Measurements from ENCODE around the gene PHOSPHO1. TPM values are rescaled to one million over a fixed set of nuclear protein-coding genes. Genes with fewer than 3 reads are reported as not detected.

PHOSPHO1 gene
- total RNA-seq, 2 experiments from 2014 or later = not detected

- no peak overlapping the region for H3K4me3 Mint-ChIP-seq
- intact Hi-C loops (cut with micrococcal nuclease) = no loop called here
- peak overlapping the region; percentile 53 for H3K27ac Mint-ChIP-seq
- peaks cover 28% of the 10 kb centered on the region for H3K36me3 Mint-ChIP-seq (ENCODE audit: low read depth)
- peaks cover 77% of the 10 kb centered on the region for H3K4me1 Mint-ChIP-seq (ENCODE audit: low read depth)
- CTCF ChIA-PET = interaction anchor here (0.7 to 1.5 kb wide), 7 partner anchors 9 to 34 kb away, joined by 3 to 8 read pairs (median 4); no protein-coding TSS in a partner anchor
- no peaks in the 10 kb centered on the region for H3K27me3 Mint-ChIP-seq (ENCODE audit: low read depth)
- no peaks in the 10 kb centered on the region for H3K9me3 Mint-ChIP-seq
- DNase-seq = peak; percentile 40
Observed at GRCh38 chr17:49214676-49215360, 15.8 kb downstream of the PHOSPHO1 start.

GRCh38 chr17:49213847-49214246, 16.7 kb downstream of the PHOSPHO1 start:
- Mint-ChIP-seq H3K9me3 (no peaks in the 10 kb centered on the region), H3K27ac (no peak overlapping the region), H3K4me1 (ENCODE audit: low read depth) (peaks cover 78% of the 10 kb centered on the region)

GRCh38 chr17:49213399-49213798, 17.2 kb downstream of the PHOSPHO1 start:
- no peak overlapping the region for H3K4me3 Mint-ChIP-seq
- CTCF ChIA-PET = interaction anchor here (1.1 to 1.6 kb wide), 2 partner anchors 14 to 28 kb away, joined by 3 to 4 read pairs; no protein-coding TSS in a partner anchor
- no peaks in the 10 kb centered on the region for H3K27me3 Mint-ChIP-seq (ENCODE audit: low read depth)
- no peak overlapping the region for H3K27ac Mint-ChIP-seq
- no peaks in the 10 kb centered on the region for H3K9me3 Mint-ChIP-seq
- intact Hi-C loops (cut with micrococcal nuclease) = no loop called here
- peaks cover 24% of the 10 kb centered on the region for H3K36me3 Mint-ChIP-seq (ENCODE audit: low read depth)
- H3K4me1 Mint-ChIP-seq (ENCODE audit: low read depth) = peaks cover 78% of the 10 kb centered on the region
- DNase-seq = no peak

More at GRCh38 chr17:49213847-49214246, 16.7 kb downstream of the PHOSPHO1 start:
- H3K4me3 Mint-ChIP-seq = no peak overlapping the region
- CTCF ChIA-PET = interaction anchor here (1.3 to 1.6 kb wide), 2 partner anchors 14 to 28 kb away, joined by 4 read pairs; no protein-coding TSS in a partner anchor
- no peak for DNase-seq
- peaks cover 27% of the 10 kb centered on the region for H3K36me3 Mint-ChIP-seq (ENCODE audit: low read depth)
- no peaks in the 10 kb centered on the region for H3K27me3 Mint-ChIP-seq (ENCODE audit: low read depth)
- intact Hi-C loops (cut with micrococcal nuclease) = no loop called here

GRCh38 chr17:49210158-49211029, 20.2 kb downstream of the PHOSPHO1 start, which contains the start of the genes ABI3 and GNGT2:
TSS of gene ABI3 (plus strand) at chr17:49210707. CDS start at chr17:49210725, 18 bp downstream.
TSS of gene GNGT2 (minus strand) at chr17:49210574. CDS start at chr17:49207422, 3,152 bp downstream.
- H3K4me3 Mint-ChIP-seq = peak within 1 kb of the TSS; percentile 85

GRCh38 chr17:49209061-49209571, 21.5 kb downstream of the PHOSPHO1 start:
- Mint-ChIP-seq H3K36me3 (ENCODE audit: low read depth) (peaks cover 10% of the 10 kb centered on the region), H3K4me3 (peak overlapping the region; percentile 85), H3K4me1 (ENCODE audit: low read depth) (peaks cover 47% of the 10 kb centered on the region), H3K27ac (peak overlapping the region; percentile 94), H3K27me3 (ENCODE audit: low read depth) (no peaks in the 10 kb centered on the region), H3K9me3 (no peaks in the 10 kb centered on the region)
- peak; percentile 43 for DNase-seq
- intact Hi-C loops (cut with micrococcal nuclease) = no loop called here
- CTCF ChIA-PET = interaction anchor here (0.7 to 3.8 kb wide), 9 partner anchors 9 to 348 kb away, joined by 3 to 19 read pairs (median 3); no protein-coding TSS in a partner anchor

More at GRCh38 chr17:49210158-49211029, 20.2 kb downstream of the PHOSPHO1 start, which contains the start of the genes ABI3 and GNGT2:
- DNase-seq = peak; percentile 88
- H3K36me3 Mint-ChIP-seq (ENCODE audit: low read depth) = peaks cover 13% of the 10 kb centered on the region
- CTCF ChIA-PET = interaction anchor here (2.4 to 3.8 kb wide), 2 partner anchors 11 to 31 kb away, joined by 6 to 19 read pairs; no protein-coding TSS in a partner anchor
- no peaks in the 10 kb centered on the region for H3K9me3 Mint-ChIP-seq
- peaks cover 58% of the 10 kb centered on the region for H3K4me1 Mint-ChIP-seq (ENCODE audit: low read depth)
- intact Hi-C loops (cut with micrococcal nuclease) = loop anchor here (1.0 to 2.0 kb wide), 2 partner anchors 16 to 18 kb away; no protein-coding TSS in a partner anchor
- no peaks in the 10 kb centered on the region for H3K27me3 Mint-ChIP-seq (ENCODE audit: low read depth)
- peak within 1 kb of the TSS; percentile 94 for H3K27ac Mint-ChIP-seq

- Mint-ChIP-seq H3K9me3 (no peaks in the 10 kb centered on the region), H3K27me3 (ENCODE audit: low read depth) (no peaks in the 10 kb centered on the region), H3K27ac (no peak overlapping the region), H3K4me1 (ENCODE audit: low read depth) (peaks cover 15% of the 10 kb centered on the region), H3K36me3 (ENCODE audit: low read depth) (peaks cover 10% of the 10 kb centered on the region), H3K4me3 (no peak overlapping the region)
- no peak for DNase-seq
- intact Hi-C loops (cut with micrococcal nuclease) = no loop called here
- CTCF ChIA-PET = no interaction called here
Observed at GRCh38 chr17:49204516-49204915, 26.1 kb downstream of the PHOSPHO1 start.

- H3K27me3 Mint-ChIP-seq (ENCODE audit: low read depth) = no peaks in the 10 kb centered on the region
- no peaks in the 10 kb centered on the region for H3K9me3 Mint-ChIP-seq
- no peak for DNase-seq
- H3K36me3 Mint-ChIP-seq (ENCODE audit: low read depth) = peaks cover 10% of the 10 kb centered on the region
- H3K27ac Mint-ChIP-seq = no peak overlapping the region
- intact Hi-C loops (cut with micrococcal nuclease) = no loop called here
- H3K4me3 Mint-ChIP-seq = no peak overlapping the region
- CTCF ChIA-PET = no interaction called here
- peaks cover 8% of the 10 kb centered on the region for H3K4me1 Mint-ChIP-seq (ENCODE audit: low read depth)
Observed at GRCh38 chr17:49203796-49204195, 26.8 kb downstream of the PHOSPHO1 start.

- H3K36me3 Mint-ChIP-seq (ENCODE audit: low read depth) = peaks cover 8% of the 10 kb centered on the region
- intact Hi-C loops (cut with micrococcal nuclease) = no loop called here
- no peak for DNase-seq
- no peaks in the 10 kb centered on the region for H3K4me1 Mint-ChIP-seq (ENCODE audit: low read depth)
- CTCF ChIA-PET = no interaction called here
- no peak overlapping the region for H3K4me3 Mint-ChIP-seq
- no peaks in the 10 kb centered on the region for H3K9me3 Mint-ChIP-seq
- no peak overlapping the region for H3K27ac Mint-ChIP-seq
- H3K27me3 Mint-ChIP-seq (ENCODE audit: low read depth) = no peaks in the 10 kb centered on the region
Observed at GRCh38 chr17:49201481-49201927, 29.1 kb downstream of the PHOSPHO1 start.

GRCh38 chr17:49200423-49201083, 30.0 kb downstream of the PHOSPHO1 start:
- H3K27me3 Mint-ChIP-seq (ENCODE audit: low read depth) = no peaks in the 10 kb centered on the region
- no peak overlapping the region for H3K27ac Mint-ChIP-seq
- intact Hi-C loops (cut with micrococcal nuclease) = no loop called here
- H3K9me3 Mint-ChIP-seq = no peaks in the 10 kb centered on the region
- H3K4me1 Mint-ChIP-seq (ENCODE audit: low read depth) = peaks cover 5% of the 10 kb centered on the region
- CTCF ChIA-PET = interaction anchor here (1.0 to 1.4 kb wide), 4 partner anchors 8 to 25 kb away, joined by 3 to 6 read pairs (median 4); no protein-coding TSS in a partner anchor
- no peak for DNase-seq
- H3K36me3 Mint-ChIP-seq (ENCODE audit: low read depth) = peaks cover 3% of the 10 kb centered on the region
- no peak overlapping the region for H3K4me3 Mint-ChIP-seq

GRCh38 chr17:49198211-49198610, 32.4 kb downstream of the PHOSPHO1 start:
- H3K27me3 Mint-ChIP-seq (ENCODE audit: low read depth) = no peaks in the 10 kb centered on the region
- CTCF ChIA-PET = interaction anchor here (1.0 to 1.1 kb wide), 2 partner anchors 9 to 28 kb away, joined by 3 to 4 read pairs; no protein-coding TSS in a partner anchor
- intact Hi-C loops (cut with micrococcal nuclease) = loop anchor here (10.0 kb wide), 2 partner anchors 773 to 1093 kb away; partner anchors contain the start of genes CBX1 and SNX11

GRCh38 chr17:49197346-49197998, 33.1 kb downstream of the PHOSPHO1 start:
- CTCF ChIA-PET = interaction anchor here (1.0 to 1.1 kb wide), 2 partner anchors 9 to 29 kb away, joined by 3 to 4 read pairs; no protein-coding TSS in a partner anchor
- no peak overlapping the region for H3K27ac Mint-ChIP-seq
- H3K4me3 Mint-ChIP-seq = no peak overlapping the region
- intact Hi-C loops (cut with micrococcal nuclease) = loop anchor here (10.0 kb wide), 2 partner anchors 773 to 1093 kb away; partner anchors contain the start of genes CBX1 and SNX11
- H3K9me3 Mint-ChIP-seq = no peaks in the 10 kb centered on the region
- H3K4me1 Mint-ChIP-seq (ENCODE audit: low read depth) = peaks cover 20% of the 10 kb centered on the region
- DNase-seq = no peak
- H3K36me3 Mint-ChIP-seq (ENCODE audit: low read depth) = peaks cover 3% of the 10 kb centered on the region
- no peaks in the 10 kb centered on the region for H3K27me3 Mint-ChIP-seq (ENCODE audit: low read depth)

More at GRCh38 chr17:49198211-49198610, 32.4 kb downstream of the PHOSPHO1 start:
- peaks cover 3% of the 10 kb centered on the region for H3K36me3 Mint-ChIP-seq (ENCODE audit: low read depth)
- DNase-seq = no peak
- H3K4me1 Mint-ChIP-seq (ENCODE audit: low read depth) = peaks cover 20% of the 10 kb centered on the region
- no peak overlapping the region for H3K27ac Mint-ChIP-seq
- no peaks in the 10 kb centered on the region for H3K9me3 Mint-ChIP-seq
- H3K4me3 Mint-ChIP-seq = no peak overlapping the region
